A549 (cell line): ENCODE data around the gene USP54.

Experiments used
- JUN ChIP-seq, 2 experiments: fragments of >200 bp; sonication (Bioruptor Twin); formaldehyde crosslinking; IDR thresholded peaks; 2 replicates in 1 of 2; 3 replicates in 1 of 2; pipeline ENCODE4 v1.6.1; 2016 to 2017
- NR3C1 ChIP-seq: fragments of >200 bp; sonication (Bioruptor Twin); formaldehyde crosslinking; IDR thresholded peaks from 3 replicates; pipeline ENCODE4 v1.6.1; 2017
- TP53 ChIP-seq: fragments of 250-450 bp; sonication (Bioruptor Pico); IDR thresholded peaks from 2 replicates; pipeline ENCODE4 v1.5.0; 2021; ENCODE audit warnings: mild to moderate bottlenecking, moderate library complexity
- TF ChIP-seq, protein P1 (sequence below): fragments of 200-600 bp; sonication (generic); IDR thresholded peaks from 2 replicates; pipeline ENCODE4 v1.6.1; 2016; ENCODE audit warnings: antibody characterized with exemption, mild to moderate bottlenecking, moderate library complexity

DNA sequence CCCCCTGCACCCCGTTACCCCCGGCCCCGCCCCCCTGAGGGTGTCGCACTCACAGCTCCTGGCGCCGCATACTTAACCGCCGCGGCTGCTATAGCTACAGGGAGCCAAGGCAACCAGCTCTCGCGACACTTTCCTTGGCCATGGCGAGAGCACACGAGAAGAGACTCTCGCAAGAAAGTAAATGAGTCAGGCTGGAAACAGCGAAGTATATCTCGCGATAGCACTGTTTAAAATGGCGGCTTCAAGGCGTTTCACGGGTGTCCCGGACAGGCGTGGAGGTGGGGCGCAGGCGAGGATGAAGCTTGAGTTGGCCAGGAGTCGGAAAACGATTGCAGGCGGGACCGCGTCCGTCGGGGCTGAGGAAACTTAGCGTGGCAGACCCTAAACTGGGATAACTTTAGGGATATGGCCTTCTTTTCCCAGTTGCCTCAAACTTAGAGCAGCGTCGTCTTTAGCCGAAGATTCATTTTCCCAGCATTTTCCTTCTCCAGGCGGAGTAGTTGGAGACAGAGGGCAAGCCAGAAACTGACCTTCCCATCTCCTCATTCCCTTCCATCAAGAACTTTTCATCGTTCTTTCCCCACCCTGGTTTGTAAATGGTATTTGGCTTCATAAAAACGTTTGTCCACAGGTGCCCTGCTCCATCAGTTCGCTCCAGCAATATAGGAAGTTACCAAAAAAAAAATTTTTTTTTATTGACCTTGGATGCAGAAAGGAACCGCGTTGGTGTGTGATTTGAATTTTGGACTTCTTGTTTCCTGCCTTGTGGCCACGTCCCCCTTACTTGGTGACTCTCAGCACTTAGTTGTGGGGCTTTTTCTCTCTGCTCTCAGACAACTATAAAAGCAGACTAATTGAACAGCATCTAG lies 35.0 kb upstream of the USP54 start:
- TF ChIP-seq TP53 (CRISPR knock-in tag), result 0 out of 2 replicates have a peak, but pooled peaks have one; percentile 50
- TF ChIP-seq, protein P1, sequence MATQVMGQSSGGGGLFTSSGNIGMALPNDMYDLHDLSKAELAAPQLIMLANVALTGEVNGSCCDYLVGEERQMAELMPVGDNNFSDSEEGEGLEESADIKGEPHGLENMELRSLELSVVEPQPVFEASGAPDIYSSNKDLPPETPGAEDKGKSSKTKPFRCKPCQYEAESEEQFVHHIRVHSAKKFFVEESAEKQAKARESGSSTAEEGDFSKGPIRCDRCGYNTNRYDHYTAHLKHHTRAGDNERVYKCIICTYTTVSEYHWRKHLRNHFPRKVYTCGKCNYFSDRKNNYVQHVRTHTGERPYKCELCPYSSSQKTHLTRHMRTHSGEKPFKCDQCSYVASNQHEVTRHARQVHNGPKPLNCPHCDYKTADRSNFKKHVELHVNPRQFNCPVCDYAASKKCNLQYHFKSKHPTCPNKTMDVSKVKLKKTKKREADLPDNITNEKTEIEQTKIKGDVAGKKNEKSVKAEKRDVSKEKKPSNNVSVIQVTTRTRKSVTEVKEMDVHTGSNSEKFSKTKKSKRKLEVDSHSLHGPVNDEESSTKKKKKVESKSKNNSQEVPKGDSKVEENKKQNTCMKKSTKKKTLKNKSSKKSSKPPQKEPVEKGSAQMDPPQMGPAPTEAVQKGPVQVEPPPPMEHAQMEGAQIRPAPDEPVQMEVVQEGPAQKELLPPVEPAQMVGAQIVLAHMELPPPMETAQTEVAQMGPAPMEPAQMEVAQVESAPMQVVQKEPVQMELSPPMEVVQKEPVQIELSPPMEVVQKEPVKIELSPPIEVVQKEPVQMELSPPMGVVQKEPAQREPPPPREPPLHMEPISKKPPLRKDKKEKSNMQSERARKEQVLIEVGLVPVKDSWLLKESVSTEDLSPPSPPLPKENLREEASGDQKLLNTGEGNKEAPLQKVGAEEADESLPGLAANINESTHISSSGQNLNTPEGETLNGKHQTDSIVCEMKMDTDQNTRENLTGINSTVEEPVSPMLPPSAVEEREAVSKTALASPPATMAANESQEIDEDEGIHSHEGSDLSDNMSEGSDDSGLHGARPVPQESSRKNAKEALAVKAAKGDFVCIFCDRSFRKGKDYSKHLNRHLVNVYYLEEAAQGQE, result peak; percentile 90
- TF ChIP-seq JUN (IDR thresholded peaks at IDR 0.05), result peak; percentile 82 to 88
- no peak for TF ChIP-seq NR3C1
